GM10847 (cell line): ENCODE measurements around the gene SURF2.

ENCODE experiments used
- POLR2A ChIP-seq: IDR thresholded peaks from 2 replicates; pipeline ENCODE4 v1.6.1; 2011; ENCODE audit not compliant: insufficient read length; ENCODE audit errors: extremely low read depth

The SURF2 gene

DNA sequence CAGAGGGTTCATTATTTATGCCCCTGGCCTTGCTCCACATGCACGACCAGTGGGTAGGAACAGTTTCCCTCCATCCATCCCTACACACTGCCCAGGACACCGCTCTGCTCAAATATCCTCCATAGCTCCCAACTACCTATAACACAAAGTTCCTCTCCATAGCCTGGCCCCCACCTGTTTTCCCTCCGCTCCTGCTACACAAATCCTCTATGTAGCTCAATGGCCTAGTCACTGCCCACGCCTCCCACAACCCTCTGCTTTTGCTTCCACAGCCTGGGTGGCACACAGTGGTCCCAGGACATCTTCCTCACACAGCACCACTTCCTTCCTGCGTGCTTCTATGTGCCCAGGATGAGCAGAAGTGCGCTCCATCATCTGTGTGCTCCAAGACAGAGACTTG lies 41.0 kb downstream of the SURF2 start:
- TF ChIP-seq POLR2A = no peak

DNA sequence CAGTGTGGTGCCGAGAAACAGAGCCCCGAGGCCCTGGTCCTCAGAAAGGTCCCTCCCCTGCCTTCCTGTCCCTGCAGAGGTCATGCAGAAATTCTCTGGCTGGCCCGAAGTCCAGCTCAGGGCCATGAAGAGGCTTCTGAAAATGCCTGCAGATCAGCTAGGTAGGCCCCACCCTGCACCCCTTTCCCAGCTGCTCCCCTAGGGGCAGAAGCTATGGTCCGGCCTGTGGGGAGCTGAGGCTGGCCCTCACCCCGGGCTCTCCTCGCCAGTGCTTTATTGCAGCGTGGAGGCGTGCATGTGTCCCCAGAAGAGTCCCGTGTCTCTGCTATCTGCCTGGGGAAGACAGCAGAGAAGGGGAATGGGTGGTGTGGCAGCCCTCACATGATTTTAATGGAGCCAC lies 41.5 kb downstream of the SURF2 start:
- no peak for TF ChIP-seq POLR2A

- no peak for TF ChIP-seq POLR2A
Observed at GRCh38 chr9:133400292-133400691, 43.9 kb downstream of the SURF2 start.

DNA sequence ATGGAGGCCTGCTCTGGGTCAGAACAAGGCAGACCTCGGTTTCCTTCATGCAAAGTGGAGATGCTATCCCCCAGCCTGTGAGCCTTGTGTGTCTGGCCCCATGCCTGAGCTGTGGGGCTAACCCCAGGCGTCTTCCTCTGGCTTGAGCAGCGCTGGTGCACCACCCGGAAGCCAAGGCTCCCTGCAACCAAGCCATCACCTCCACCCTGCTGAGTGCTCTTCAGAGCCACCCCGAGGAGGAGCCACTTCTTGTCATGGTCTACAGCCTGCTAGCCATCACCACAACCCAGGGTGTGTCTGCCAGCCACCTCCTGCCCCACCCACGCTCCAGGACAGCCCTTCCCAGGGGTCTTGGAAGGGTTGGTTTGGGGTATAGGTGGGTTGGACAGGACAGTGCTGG lies 45.2 kb downstream of the SURF2 start:
- TF ChIP-seq POLR2A = no peak

GRCh38 chr9:133402689-133403088 lies 46.3 kb downstream of the SURF2 start:
- TF ChIP-seq POLR2A = no peak

DNA sequence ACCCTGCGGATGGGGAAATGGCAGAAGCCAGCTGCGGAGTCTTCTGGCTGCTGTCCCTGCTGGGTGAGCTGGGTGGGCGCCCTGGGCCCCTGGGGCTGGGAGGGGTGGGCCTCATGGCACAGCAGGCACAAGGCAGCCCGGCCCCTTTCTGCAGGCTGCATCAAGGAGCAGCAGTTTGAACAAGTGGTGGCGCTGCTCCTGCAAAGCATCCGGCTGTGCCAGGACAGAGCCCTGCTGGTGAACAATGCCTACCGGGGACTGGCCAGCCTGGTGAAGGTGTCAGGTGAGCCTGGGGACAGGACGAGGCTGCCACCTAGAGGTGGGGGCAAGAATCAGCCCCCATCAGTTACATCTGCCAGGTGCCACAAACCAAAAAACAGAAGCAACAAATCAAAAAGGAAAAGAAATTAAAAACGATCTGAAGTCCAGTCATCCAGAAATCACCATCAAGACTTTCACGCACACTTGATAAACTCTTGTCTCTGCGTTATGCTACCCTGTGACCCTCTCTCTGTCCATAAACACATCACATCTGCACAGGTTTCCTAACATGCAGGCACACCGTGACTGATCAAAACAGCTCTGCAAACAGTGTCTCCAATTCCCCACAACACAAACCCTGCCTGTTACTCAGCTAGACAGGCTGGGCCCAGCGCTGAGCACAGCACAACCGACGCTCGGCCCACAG lies 47.6 kb downstream of the SURF2 start:
- no peak for TF ChIP-seq POLR2A

GRCh38 chr9:133404454-133405002 lies 48.2 kb downstream of the SURF2 start:
- TF ChIP-seq POLR2A = no peak

DNA sequence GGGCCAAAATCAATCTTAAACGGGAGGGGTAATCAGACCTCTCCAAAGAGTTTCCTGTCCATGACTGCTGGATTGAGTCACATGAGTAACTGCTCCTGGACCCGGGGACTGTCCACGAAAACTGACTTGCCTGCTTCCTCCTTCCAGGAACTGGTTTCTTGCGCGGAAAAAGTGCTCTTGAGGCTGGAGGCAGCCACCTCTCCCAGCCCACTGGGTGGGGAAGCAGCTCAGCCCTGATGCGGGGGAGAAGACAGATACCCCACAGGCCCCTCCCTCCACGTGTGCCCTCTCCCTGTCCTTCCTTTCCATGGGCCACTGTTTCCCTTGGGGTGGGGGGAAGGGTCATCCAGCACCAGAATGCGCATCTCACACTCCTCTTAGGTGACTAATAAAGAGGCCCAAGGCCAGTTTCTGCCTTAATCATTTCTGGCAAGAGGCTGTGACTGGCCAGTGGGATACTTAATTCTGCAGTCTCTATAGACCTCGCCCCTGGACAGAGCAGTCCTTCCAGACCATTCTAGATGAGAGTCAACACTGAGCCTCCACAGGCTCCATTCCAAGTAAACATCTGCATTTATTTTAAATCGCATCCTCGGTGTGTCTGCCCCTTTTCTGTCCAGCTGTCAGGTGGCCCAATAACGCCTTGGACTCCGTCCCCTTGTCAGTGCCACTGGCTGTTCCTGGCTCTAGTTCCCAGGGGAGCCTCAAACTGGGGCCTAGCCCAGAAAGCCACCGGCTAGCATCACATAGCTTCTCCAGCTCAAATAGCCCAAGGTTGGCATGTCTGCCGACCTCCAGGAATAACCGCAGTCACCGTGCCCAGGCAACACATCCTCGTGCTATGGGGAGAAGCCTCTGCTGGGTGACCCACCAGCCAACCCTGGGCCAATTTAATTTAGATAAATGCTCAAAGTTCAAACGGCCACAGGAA lies 49.4 kb downstream of the SURF2 start:
- no peak for TF ChIP-seq POLR2A

DNA sequence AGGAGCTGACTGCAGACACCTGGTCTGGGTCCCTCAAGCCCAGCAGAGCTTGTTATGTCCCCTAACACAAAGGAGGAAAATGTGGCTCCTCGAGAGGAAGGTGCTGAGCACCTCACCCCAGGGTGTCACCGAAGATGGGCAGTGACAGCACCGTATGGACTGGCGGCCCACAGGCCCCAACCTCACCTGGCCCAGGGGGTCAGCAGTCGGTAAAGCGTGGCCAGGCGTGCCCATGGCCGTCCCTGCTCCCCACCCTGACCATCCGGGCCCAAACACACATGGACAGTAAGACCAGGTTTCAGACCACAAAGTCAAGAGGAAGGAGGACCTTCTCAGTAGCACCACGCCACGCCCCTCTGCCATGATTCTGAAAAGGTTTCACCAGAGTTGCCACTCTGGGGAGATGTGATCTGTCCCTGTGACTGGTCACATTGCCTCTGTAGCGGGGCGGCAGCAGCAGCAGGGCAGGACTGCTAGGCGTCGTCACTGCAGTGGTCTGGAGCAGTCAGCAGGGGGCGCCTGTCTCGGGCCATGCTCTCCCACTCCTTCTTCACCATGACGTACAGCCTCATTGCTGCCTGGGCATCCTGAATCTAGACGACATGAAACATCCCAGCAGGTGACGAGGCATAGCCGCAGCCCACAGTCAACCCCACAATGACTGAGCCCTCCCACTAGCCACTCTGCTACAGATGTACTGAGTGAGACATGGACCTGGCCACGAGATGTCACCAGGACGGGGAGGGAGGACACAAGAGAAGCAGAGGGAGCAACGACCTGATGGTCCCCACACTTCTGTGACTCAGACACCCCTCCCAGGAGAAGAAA lies 50.3 kb downstream of the SURF2 start:
- TF ChIP-seq POLR2A = no peak

DNA sequence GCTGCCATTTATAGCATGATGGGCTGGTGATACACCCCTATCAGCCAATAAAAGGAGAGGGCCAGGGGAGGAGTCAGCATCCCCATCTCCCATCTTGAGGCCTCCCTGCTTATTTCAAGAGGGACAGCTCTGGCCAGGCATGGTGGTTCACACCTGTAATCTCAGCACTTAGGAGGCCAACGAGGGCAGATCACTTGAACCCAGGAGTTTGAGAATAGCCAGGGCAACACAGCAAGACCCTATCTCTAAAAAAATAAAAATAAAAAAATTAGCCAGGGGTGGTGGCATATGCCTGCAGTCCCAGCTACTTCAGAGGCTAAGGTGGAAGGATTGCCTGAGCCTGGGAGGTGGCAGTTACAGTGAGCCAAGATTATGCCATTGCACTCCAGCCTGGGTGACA lies 51.7 kb downstream of the SURF2 start:
- no peak for TF ChIP-seq POLR2A
